OCI-LY1 (cell line): ENCODE results near the gene LAYN.

Experiments used
- CTCF ChIP-seq: fragments of 200-600 bp; sonication (generic), shearing (Covaris generic); IDR thresholded peaks from 2 replicates; pipeline ENCODE4 v1.5.1; 2017; ENCODE audit warnings: mild to moderate bottlenecking, antibody characterized with exemption, low read length, moderate library complexity, mixed read lengths
- EZH2 ChIP-seq: fragments of 200-600 bp; sonication (generic), shearing (Covaris generic); IDR thresholded peaks from 2 replicates; pipeline ENCODE4 v1.8.0; 2017; ENCODE audit warnings: borderline replicate concordance, mixed run types, mild to moderate bottlenecking, antibody characterized with exemption, low read length, moderate library complexity, mixed read lengths

GRCh38 chr11:111581341-111581740 lies 40.8 kb downstream of the LAYN start:
- no peak for TF ChIP-seq CTCF
- no peak for TF ChIP-seq EZH2
